ENCODE measurements around the gene OR6C75.
"Not testable (repeated sequence)": the region's sequence is repeated elsewhere in the genome, so short reads cannot be mapped to it uniquely, and the experiment has no call there.

OR6C75 gene

GRCh38 chr12:55362675-55363074 lies at the start of gene OR6C75:
TSS of gene OR6C75 (plus strand) at chr12:55362975. CDS start at chr12:55365111, 2,136 bp downstream.
- DNase-seq (ENCODE audit: low read depth in 2 of 3, low spot score in 1 of 3), result no peak

GRCh38 chr12:55314043-55314442 lies 48.7 kb upstream of the OR6C75 start, which contains the start of gene OR6C1:
TSS of gene OR6C1 (plus strand) at chr12:55314343. CDS start at chr12:55320600, 6,257 bp downstream.
- DNase-seq (ENCODE audit: low read depth in 2 of 3, low spot score in 1 of 3), result no peak

- DNase-seq (ENCODE audit: low read depth in 2 of 3, low spot score in 1 of 3), result no peak
Measured at GRCh38 chr12:55320201-55320600, 42.6 kb upstream of the OR6C75 start.

- DNase-seq (ENCODE audit: low read depth in 2 of 3, low spot score in 1 of 3), result not testable (repeated sequence)
Measured at GRCh38 chr12:55325801-55326200, 37.0 kb upstream of the OR6C75 start.

GRCh38 chr12:55330446-55330845 lies 32.3 kb upstream of the OR6C75 start, which contains the start of gene OR6C3:
TSS of gene OR6C3 (plus strand) at chr12:55330746. CDS start at chr12:55331701, 955 bp downstream.
- no peak for DNase-seq (ENCODE audit: low read depth in 2 of 3, low spot score in 1 of 3)

GRCh38 chr12:55336002-55336401 lies 26.8 kb upstream of the OR6C75 start:
- no peak for DNase-seq (ENCODE audit: low read depth in 2 of 3, low spot score in 1 of 3)

GRCh38 chr12:55355338-55355737 lies 7.4 kb upstream of the OR6C75 start:
- not testable (repeated sequence) for DNase-seq (ENCODE audit: low read depth in 2 of 3, low spot score in 1 of 3)

- DNase-seq (ENCODE audit: low read depth in 2 of 3, low spot score in 1 of 3), result no peak
Measured at GRCh38 chr12:55365086-55365485, 2.3 kb downstream of the OR6C75 start.

GRCh38 chr12:55372521-55372920 lies 9.7 kb downstream of the OR6C75 start:
- DNase-seq (ENCODE audit: low read depth in 2 of 3, low spot score in 1 of 3), result no peak

- no peak for DNase-seq (ENCODE audit: low read depth in 2 of 3, low spot score in 1 of 3)
Measured at GRCh38 chr12:55385891-55386290, 23.1 kb downstream of the OR6C75 start.

- no peak for DNase-seq (ENCODE audit: low read depth in 2 of 3, low spot score in 1 of 3)
Measured at GRCh38 chr12:55392032-55392795, 29.4 kb downstream of the OR6C75 start.

- no peak for DNase-seq (ENCODE audit: low read depth in 2 of 3, low spot score in 1 of 3)
Measured at GRCh38 chr12:55396326-55396725, 33.6 kb downstream of the OR6C75 start.

- DNase-seq (ENCODE audit: low read depth in 2 of 3, low spot score in 1 of 3), result no peak
Measured at GRCh38 chr12:55400229-55400628, 37.5 kb downstream of the OR6C75 start, which contains the start of gene OR6C65. TSS of gene OR6C65 (plus strand) at chr12:55400529. CDS start at chr12:55400529, 0 bp downstream.

GRCh38 chr12:55407866-55408265 lies 45.1 kb downstream of the OR6C75 start:
- no peak for DNase-seq (ENCODE audit: low read depth in 2 of 3, low spot score in 1 of 3)

GRCh38 chr12:55409133-55409532 lies 46.4 kb downstream of the OR6C75 start:
- DNase-seq (ENCODE audit: low read depth in 2 of 3, low spot score in 1 of 3), result not testable (repeated sequence)

GRCh38 chr12:55412138-55412537 lies 49.4 kb downstream of the OR6C75 start:
- not testable (repeated sequence) for DNase-seq (ENCODE audit: low read depth in 2 of 3, low spot score in 1 of 3)

GRCh38 chr12:55413498-55414388 lies 51.0 kb downstream of the OR6C75 start:
- not testable (repeated sequence) for DNase-seq (ENCODE audit: low read depth in 2 of 3, low spot score in 1 of 3)

GRCh38 chr12:55414396-55414823 lies 51.6 kb downstream of the OR6C75 start:
- not testable (repeated sequence) for DNase-seq (ENCODE audit: low read depth in 2 of 3, low spot score in 1 of 3)

GRCh38 chr12:55414889-55415288 lies 52.1 kb downstream of the OR6C75 start:
- not testable (repeated sequence) for DNase-seq (ENCODE audit: low read depth in 2 of 3, low spot score in 1 of 3)

- DNase-seq (ENCODE audit: low read depth in 2 of 3, low spot score in 1 of 3), result no peak
Measured at GRCh38 chr12:55416961-55417360, 54.2 kb downstream of the OR6C75 start.
